ENCODE measurements around the gene DYNLRB1. TPM values are rescaled to one million over a fixed set of nuclear protein-coding genes. Genes with fewer than 3 reads are reported as not detected.

DYNLRB1 gene
- total and polyA plus RNA-seq, 2 donors (not counting 3 experiments of a cell fraction or from before 2014, with no cell fraction given), result 142 to 245 TPM

GRCh38 chr20:34512266-34512954 lies 3.8 kb upstream of the DYNLRB1 start:
- Histone ChIP-seq H3K36me3 (ENCODE audit: control insufficient read depth in 2 of 2, extremely low read depth in 1 of 2, insufficient read depth in 2 of 2, low read length in 2 of 2) (peaks cover 5 to 12% of the 10 kb centered on the region in 2 experiments), H3K4me2 (ENCODE audit: insufficient read depth, low read length) (no peak overlapping the region), H3K9me3 (replicated peaks; ENCODE audit: control insufficient read depth, insufficient read depth, low read length) (no peaks in the 10 kb centered on the region), H3K27ac (ENCODE audit: insufficient read depth, low read depth, low read length) (no peak overlapping the region), H3K4me1 (ENCODE audit: control insufficient read depth, extremely low read depth, insufficient read depth, low read length) (peaks cover 11% of the 10 kb centered on the region), H2AFZ (ENCODE audit: low read depth, low read length) (no peak overlapping the region), H3K79me2 (ENCODE audit: control insufficient read depth, insufficient read depth, low read length) (peaks cover 9% of the 10 kb centered on the region), H3K9me1 (replicated peaks; ENCODE audit: control insufficient read depth, extremely low read depth, insufficient read depth, low read length) (no peaks in the 10 kb centered on the region), H3K27me3 (ENCODE audit: control insufficient read depth in 2 of 2, insufficient read depth in 2 of 2, low read length in 2 of 2) (no peaks in the 10 kb centered on the region), H3K9ac (replicated peaks; ENCODE audit: extremely low read depth, insufficient read depth, low read length) (no peak overlapping the region), H4K20me1 (replicated peaks; ENCODE audit: control insufficient read depth, extremely low read depth, insufficient read depth, low read length) (no peaks in the 10 kb centered on the region), H3K4me3 (replicated peaks in 1 of 3; ENCODE audit: insufficient read depth in 1 of 3, low read depth in 1 of 3, low read length in 3 of 3) (no peak overlapping the region)
- TF ChIP-seq MYC (IDR thresholded peaks at IDR 0.05; ENCODE audit: low read depth, low read length) (no peak), MAX (IDR thresholded peaks at IDR 0.05; ENCODE audit: insufficient read depth, insufficient read length) (no peak), POLR2A (IDR thresholded peaks at IDR 0.05; ENCODE audit: low read depth, low read length) (no peak), GATA2 (IDR thresholded peaks at IDR 0.05; ENCODE audit: insufficient read depth, insufficient read length, low read depth, low read length) (no peak), POLR2AphosphoS5 (IDR thresholded peaks at IDR 0.05; ENCODE audit: insufficient read depth, low read depth, low read length) (no peak), FOS (IDR thresholded peaks at IDR 0.05; ENCODE audit: borderline replicate concordance, insufficient read depth, low read length) (no peak), EZH2 (IDR thresholded peaks at IDR 0.05; ENCODE audit: borderline replicate concordance, low read depth, low read length, severe bottlenecking) (no peak), CTCF (IDR thresholded peaks at IDR 0.05; ENCODE audit: extremely low read depth in 1 of 2, insufficient read depth in 1 of 2, low read depth in 1 of 2, low read length in 2 of 2) (no peak), JUN (IDR thresholded peaks at IDR 0.05; ENCODE audit: borderline replicate concordance, insufficient read depth, insufficient read length, low read depth) (no peak)
- no TSS peak for BruUV-seq (replicated peaks)
- FAIRE-seq, result no peak
- intact Hi-C loops (cut with micrococcal nuclease) (no loop called here), dilution Hi-C loops (cut with MboI; ENCODE audit: extremely low pct_ligation_motif_present, low sequenced_read_pairs) (no loop called here)
- ChIA-PET POLR2A (no interaction called here), CTCF (interaction anchor here (0.8 to 1.3 kb wide), 4 partner anchors 10 to 200 kb away, joined by 3 to 5 read pairs (median 4); no protein-coding TSS in a partner anchor)
- no peak for DNase-seq (ENCODE audit: low read depth, low spot score)
